Thyroid gland (tissue), 4 donors: Measurements from ENCODE around the gene QDPR. TPM values are rescaled to one million over a fixed set of nuclear protein-coding genes. Genes with fewer than 3 reads are reported as not detected.

Experiments
- DNase-seq, 2 donors: peaks; one replicate each; pipeline ENCODE4 v3.0.0-alpha.2; 2019
- H3K27ac ChIP-seq, 3 donors: fragments of 200-600 bp; sonication (generic); 1 replicate in 2 of 3; 2 replicates in 1 of 3; pipeline ENCODE4 v1.5.1; 2016 to 2019; ENCODE audit warnings: mild to moderate bottlenecking in 1 of 3, moderate library complexity in 1 of 3
- H3K27me3 ChIP-seq: fragments of 200-600 bp; sonication (generic); one replicate; pipeline ENCODE4 v1.5.1; 2019
- H3K36me3 ChIP-seq, 2 donors: fragments of 200-600 bp; sonication (generic); one replicate each; pipeline ENCODE4 v1.5.1; 2016 to 2019
- H3K4me1 ChIP-seq, 2 donors: fragments of 200-600 bp; sonication (generic); one replicate each; pipeline ENCODE4 v1.5.1; 2017 to 2019
- H3K4me3 ChIP-seq, 3 donors: fragments of 200-600 bp; sonication (generic); replicated peaks in 1 of 3; 1 replicate in 2 of 3; 2 replicates in 1 of 3; pipeline ENCODE4 v1.5.1; 2016; ENCODE audit warnings: mild to moderate bottlenecking in 1 of 3
- H3K9me3 ChIP-seq: fragments of 200-600 bp; sonication (generic); one replicate; pipeline ENCODE4 v1.5.1; 2017
- POLR2A ChIP-seq, 2 donors: fragments of 450-650 bp; IDR thresholded peaks; one replicate each; pipeline ENCODE4 v1.6.1; 2017; ENCODE audit warnings: antibody characterized with exemption in 2 of 2, mild to moderate bottlenecking in 2 of 2, moderate library complexity in 1 of 2
- WGBS, 2 donors: methylation state at CpG; one replicate each; pipeline ENCODE4 v1.1.5; 2017; 5-methylcytosine and 5-hydroxymethylcytosine counted together
- intact Hi-C: fragments of 100-400 bp; cut with DNase I; formaldehyde crosslinking; loops from one replicate; pipeline ENCODE4 v1.15.1; 2023
- total RNA-seq, 4 donors: library from RNA; depleted of rRNA; stranded (reverse); fragments of >200 nt; gene quantifications; one replicate each; pipeline ENCODE4 v1.2.3, GENCODE V29; 2016
- TF ChIP-seq, protein P1 (sequence below), 6 experiments: fragments of 200-600 bp in 3 of 6; fragments of 450-650 bp in 3 of 6; sonication (generic) in 3 of 6; IDR thresholded peaks; one replicate each; pipeline ENCODE4 v1.5.1; 2016 to 2019; ENCODE audit warnings: antibody characterized with exemption in 6 of 6, mild to moderate bottlenecking in 2 of 6, inconsistent platforms in 1 of 6, moderate library complexity in 1 of 6

Gene QDPR
- total RNA-seq, 4 donors from 2014 or later, result 4.0 to 14.7 (median 9.6) TPM

DNA sequence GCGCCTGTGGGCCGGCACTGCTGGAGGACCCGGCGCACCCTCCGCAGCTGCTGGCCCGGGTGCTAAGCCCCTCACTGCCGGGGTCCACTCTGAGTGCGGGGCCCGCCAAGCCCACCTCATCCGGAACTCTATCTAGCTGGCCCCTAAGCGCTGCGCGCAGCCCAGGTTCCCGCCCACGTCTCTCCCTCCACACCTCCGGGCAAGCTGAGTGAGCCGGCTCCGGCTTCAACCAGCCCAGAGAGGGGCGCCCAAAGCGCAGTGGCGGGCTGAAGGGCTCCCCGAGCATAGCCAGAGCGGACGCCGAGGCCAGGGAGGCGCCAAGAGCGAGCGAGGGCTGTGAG lies 75.2 kb downstream of the QDPR start:
- DNase-seq, result no peak
- Histone ChIP-seq H3K9me3 (no peaks in the 10 kb centered on the region), H3K27ac (no peak overlapping the region), H3K27me3 (no peaks in the 10 kb centered on the region), H3K4me1 (no peaks in the 10 kb centered on the region), H3K36me3 (no peaks in the 10 kb centered on the region), H3K4me3 (no peak overlapping the region)
- 98 to 100% methylated on average over 9 to 27 of the region's 28 CpGs for WGBS, 2 donors
- intact Hi-C loops, result no loop called here
- no peak for TF ChIP-seq POLR2A (IDR thresholded peaks at IDR 0.05)
- TF ChIP-seq, protein P1, sequence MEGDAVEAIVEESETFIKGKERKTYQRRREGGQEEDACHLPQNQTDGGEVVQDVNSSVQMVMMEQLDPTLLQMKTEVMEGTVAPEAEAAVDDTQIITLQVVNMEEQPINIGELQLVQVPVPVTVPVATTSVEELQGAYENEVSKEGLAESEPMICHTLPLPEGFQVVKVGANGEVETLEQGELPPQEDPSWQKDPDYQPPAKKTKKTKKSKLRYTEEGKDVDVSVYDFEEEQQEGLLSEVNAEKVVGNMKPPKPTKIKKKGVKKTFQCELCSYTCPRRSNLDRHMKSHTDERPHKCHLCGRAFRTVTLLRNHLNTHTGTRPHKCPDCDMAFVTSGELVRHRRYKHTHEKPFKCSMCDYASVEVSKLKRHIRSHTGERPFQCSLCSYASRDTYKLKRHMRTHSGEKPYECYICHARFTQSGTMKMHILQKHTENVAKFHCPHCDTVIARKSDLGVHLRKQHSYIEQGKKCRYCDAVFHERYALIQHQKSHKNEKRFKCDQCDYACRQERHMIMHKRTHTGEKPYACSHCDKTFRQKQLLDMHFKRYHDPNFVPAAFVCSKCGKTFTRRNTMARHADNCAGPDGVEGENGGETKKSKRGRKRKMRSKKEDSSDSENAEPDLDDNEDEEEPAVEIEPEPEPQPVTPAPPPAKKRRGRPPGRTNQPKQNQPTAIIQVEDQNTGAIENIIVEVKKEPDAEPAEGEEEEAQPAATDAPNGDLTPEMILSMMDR (IDR thresholded peaks at IDR 0.05), result no peak

Other genes starting within 250 kb of the QDPR start
- gene CLRN2, start 3.1 kb upstream of the QDPR start, total RNA-seq, result not detected
- gene LAP3, start 65.1 kb upstream of the QDPR start, total RNA-seq, result 10 to 100 TPM; 66.8 to 89.8 (median 81.6) TPM
- 10 to 100 TPM; 14.9 to 25.6 (median 19.4) TPM for gene MED28, start 102.6 kb upstream of the QDPR start, total RNA-seq